MM.1S (cell line): Measurements from ENCODE around the gene MED1.

ENCODE experiments used
- CTCF ChIP-seq: fragments of 300-600 bp; sonication (generic); IDR thresholded peaks from 2 replicates; pipeline ENCODE4 v1.5.1; 2016; ENCODE audit warnings: antibody characterized with exemption, low read length, mixed read lengths
- EZH2phosphoT487 ChIP-seq: fragments of 300-600 bp; sonication (generic); IDR thresholded peaks from 2 replicates; pipeline ENCODE4 v1.6.1; 2018; ENCODE audit warnings: antibody characterized with exemption, low read length

- TF ChIP-seq CTCF (no peak), EZH2phosphoT487 (no peak)
Measured at GRCh38 chr17:39385040-39385439, 66.0 kb downstream of the MED1 start.
